Ecto neural progenitor cell (in vitro differentiated cells): ENCODE measurements around the gene ANGPTL8.

Experiments used
- DNase-seq: peaks from one replicate; pipeline ENCODE4 v3.0.0-alpha.2; 2018; ENCODE audit warnings: low spot score

The ANGPTL8 gene

DNA sequence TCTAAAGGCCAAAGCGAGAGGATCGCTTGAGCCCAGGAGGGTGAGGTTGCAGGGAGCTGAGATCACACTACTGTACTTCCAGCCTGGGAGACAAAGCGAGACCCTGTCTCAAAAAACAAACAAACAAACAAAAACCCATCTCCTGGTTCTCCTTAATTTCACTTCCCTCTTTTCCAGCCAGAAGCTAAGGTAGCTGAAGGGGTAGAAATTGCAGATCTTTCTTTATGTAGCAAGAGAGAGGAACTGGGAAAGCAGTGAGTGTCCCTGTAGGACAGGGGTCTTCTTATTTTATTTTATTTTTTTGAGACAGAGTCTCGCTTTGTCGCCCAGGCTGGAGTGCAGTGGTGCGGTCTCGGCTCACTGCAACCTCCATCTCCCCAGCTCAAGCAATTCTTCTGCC, 52.0 kb downstream of the ANGPTL8 start:
- no peak for DNase-seq
